ENCODE measurements around the gene CYP3A5.
"Not testable (repeated sequence)": the region's sequence is repeated elsewhere in the genome, so short reads cannot be mapped to it uniquely, and the experiment has no call there.

Gene CYP3A5
- 0 to 0.09 (median 0) reads per million in 4 experiments for total RNA-seq

GRCh38 chr7:99679400-99680191, at the start of gene CYP3A5:
Gene CYP3A5 (minus strand): TSS chr7:99679996. CDS start chr7:99679896, 100 bp downstream.
- no peak for DNase-seq

GRCh38 chr7:99728615-99729014, 48.8 kb upstream of the CYP3A5 start:
- DNase-seq, result no peak

- not testable (repeated sequence) for DNase-seq
Observed at GRCh38 chr7:99723201-99723600, 43.4 kb upstream of the CYP3A5 start.

GRCh38 chr7:99720800-99721595, 41.2 kb upstream of the CYP3A5 start:
- no peak for DNase-seq

GRCh38 chr7:99719996-99720769, 40.4 kb upstream of the CYP3A5 start:
- no peak for DNase-seq

GRCh38 chr7:99713995-99714570, 34.3 kb upstream of the CYP3A5 start:
- DNase-seq, result no peak

- DNase-seq, result no peak
Observed at GRCh38 chr7:99709838-99710578, 30.2 kb upstream of the CYP3A5 start.

GRCh38 chr7:99709260-99709659, 29.5 kb upstream of the CYP3A5 start:
- no peak for DNase-seq

- DNase-seq, result no peak
Observed at GRCh38 chr7:99707096-99707495, 27.3 kb upstream of the CYP3A5 start.

- DNase-seq, result no peak
Observed at GRCh38 chr7:99699946-99700345, 20.1 kb upstream of the CYP3A5 start.

GRCh38 chr7:99698867-99699730, 19.3 kb upstream of the CYP3A5 start:
- DNase-seq, result not testable (repeated sequence)

- DNase-seq, result no peak
Observed at GRCh38 chr7:99694912-99695304, 15.1 kb upstream of the CYP3A5 start.

- no peak for DNase-seq
Observed at GRCh38 chr7:99694201-99694911, 14.6 kb upstream of the CYP3A5 start.

- DNase-seq, result no peak
Observed at GRCh38 chr7:99693427-99694200, 13.8 kb upstream of the CYP3A5 start.

- DNase-seq, result no peak
Observed at GRCh38 chr7:99693100-99693426, 13.3 kb upstream of the CYP3A5 start.

- DNase-seq, result not testable (repeated sequence)
Observed at GRCh38 chr7:99692563-99692962, 12.8 kb upstream of the CYP3A5 start.

- DNase-seq, result not testable (repeated sequence)
Observed at GRCh38 chr7:99691658-99692057, 11.9 kb upstream of the CYP3A5 start.

- not testable (repeated sequence) for DNase-seq
Observed at GRCh38 chr7:99690918-99691317, 11.1 kb upstream of the CYP3A5 start.

- not testable (repeated sequence) for DNase-seq
Observed at GRCh38 chr7:99685871-99686608, 6.2 kb upstream of the CYP3A5 start.
